HCT116 (cell line): ENCODE data around the gene SLC6A3. TPM values are rescaled to one million over a fixed set of nuclear protein-coding genes. Genes with fewer than 3 reads are reported as not detected.

Source experiments
- ATAC-seq: fragments of 200-7000 bp; cut with Tn5 transposase; 2 replicates; pipeline ENCODE4 v1.9.1; 2020; ENCODE audit warnings: mild to moderate bottlenecking, moderate library complexity
- BruUV-seq: library from RNA; stranded (reverse); fragments of 400-500 nt; replicated peaks from 2 replicates; lab custom pipeline; 2021; lab: Mats Ljungman, UMichigan
- CTCF ChIA-PET: fragments of 300-600 bp; sonication (Branson Sonifier 250); formaldehyde crosslinking; loops from one replicate; lab custom pipeline; 2021; ENCODE audit warnings: antibody characterized with exemption; lab: Charles Lee
- POLR2A ChIA-PET: fragments of 300-600, 350-600 bp; sonication (Branson Sonifier 250); formaldehyde crosslinking; loops from one replicate; lab custom pipeline; 2021; ENCODE audit warnings: antibody characterized with exemption; lab: Charles Lee
- RAD21 ChIA-PET, 2 experiments: fragments of 300-600 bp; sonication (Branson Sonifier 250); formaldehyde crosslinking; loops; one replicate each; lab custom pipeline; 2023; ENCODE audit warnings: low total read pairs in 2 of 2; ENCODE audit not compliant: uncharacterized antibody in 2 of 2, unreplicated experiment in 2 of 2, low non-redundant PET in 1 of 2; lab: Charles Lee
- DNase-seq: peaks from one replicate; pipeline ENCODE4 v3.0.0-alpha.2; 2010; ENCODE audit warnings: low read depth, low spot score
- H2AFZ ChIP-seq: fragments of 200-600 bp; shearing (Covaris generic), sonication (generic); 2 replicates; pipeline ENCODE4 v1.6.1; 2017; ENCODE audit warnings: low read depth, mixed run types, mixed read lengths, antibody characterized with exemption, low read length; ENCODE audit not compliant: poor library complexity, severe bottlenecking
- H3K27ac ChIP-seq: 2 replicates; pipeline ENCODE4 v1.5.1; 2012; ENCODE audit warnings: low read depth, low read length
- H3K27me3 ChIP-seq: fragments of 200-600 bp; sonication (generic); 2 replicates; pipeline ENCODE4 v1.6.1; 2016; ENCODE audit warnings: mixed run types, low read length, mixed read lengths; ENCODE audit not compliant: insufficient read depth
- H3K36me3 ChIP-seq, 2 experiments: fragments of 200-500 bp in 1 of 2; fragments of 200-600 bp in 1 of 2; sonication (Bioruptor generic) in 1 of 2; sonication (generic) in 1 of 2; 2 replicates each; pipeline versions ENCODE4 v1.5.1 to v1.6.1; 2014 to 2016; ENCODE audit warnings: low read length in 2 of 2, inconsistent platforms in 1 of 2, mixed read lengths in 1 of 2, mixed run types in 1 of 2; ENCODE audit not compliant: insufficient read depth in 2 of 2, control insufficient read depth in 1 of 2
- H3K4me1 ChIP-seq, 2 experiments: fragments of 200-600 bp in 1 of 2; sonication (generic) in 1 of 2; 2 replicates each; pipeline versions ENCODE4 v1.5.1 to v1.6.1; 2012 to 2017; ENCODE audit warnings: low read length in 2 of 2, inconsistent platforms in 1 of 2, mild to moderate bottlenecking in 1 of 2, mixed read lengths in 1 of 2, mixed run types in 1 of 2, moderate library complexity in 1 of 2; ENCODE audit not compliant: insufficient read depth in 2 of 2, control insufficient read depth in 1 of 2
- H3K4me2 ChIP-seq: fragments of 200-600 bp; sonication (generic); 2 replicates; pipeline ENCODE4 v1.6.1; 2017; ENCODE audit warnings: mixed run types, low read length, mixed read lengths
- H3K4me3 ChIP-seq, 2 experiments: fragments of 200-600 bp in 1 of 2; sonication (generic) in 1 of 2; replicated peaks in 1 of 2; 2 replicates each; pipeline ENCODE4 v1.5.1; 2011 to 2016; ENCODE audit warnings: low read length in 2 of 2, control low read depth in 1 of 2, low read depth in 1 of 2, mild to moderate bottlenecking in 1 of 2, mixed read lengths in 1 of 2, mixed run types in 1 of 2
- H3K79me2 ChIP-seq: fragments of 200-600 bp; sonication (generic); 2 replicates; pipeline ENCODE4 v1.6.1; 2017; ENCODE audit warnings: mild to moderate bottlenecking, mixed run types, low read length, moderate library complexity, mixed read lengths; ENCODE audit not compliant: insufficient read depth
- H3K9ac ChIP-seq: fragments of 200-600 bp; sonication (generic); 2 replicates; pipeline ENCODE4 v1.6.1; 2016; ENCODE audit warnings: low read length, mixed read lengths
- H3K9me2 ChIP-seq: fragments of 200-600 bp; sonication (generic), shearing (Covaris generic); 2 replicates; pipeline ENCODE4 v1.6.1; 2017; ENCODE audit warnings: mixed run types, mild to moderate bottlenecking, moderate library complexity; ENCODE audit not compliant: insufficient read depth
- H3K9me3 ChIP-seq, 2 experiments: fragments of 200-500 bp in 1 of 2; fragments of 200-600 bp in 1 of 2; sonication (Bioruptor generic) in 1 of 2; sonication (generic) in 1 of 2; 2 replicates each; pipeline ENCODE4 v1.6.1; 2014 to 2017; ENCODE audit warnings: low read length in 2 of 2, mixed read lengths in 2 of 2, inconsistent platforms in 1 of 2, low read depth in 1 of 2, mild to moderate bottlenecking in 1 of 2, mixed run types in 1 of 2, moderate library complexity in 1 of 2; ENCODE audit not compliant: control insufficient read depth in 1 of 2, insufficient read depth in 1 of 2
- H4K20me1 ChIP-seq: fragments of 200-600 bp; sonication (generic), shearing (Covaris generic); 2 replicates; pipeline ENCODE4 v1.6.1; 2017; ENCODE audit warnings: mixed run types, mild to moderate bottlenecking, moderate library complexity; ENCODE audit not compliant: insufficient read depth
- CBX3 ChIP-seq: IDR thresholded peaks from 2 replicates; pipeline ENCODE4 v1.6.1; 2012; ENCODE audit warnings: low read depth
- FOSL1 ChIP-seq: IDR thresholded peaks from 2 replicates; pipeline ENCODE4 v1.6.1; 2012; ENCODE audit warnings: low read depth
- POLR2A ChIP-seq: IDR thresholded peaks from 2 replicates; pipeline ENCODE4 v1.7.0; 2011; ENCODE audit warnings: borderline replicate concordance; ENCODE audit not compliant: insufficient read depth, insufficient read length; ENCODE audit errors: extremely low read depth
- POLR2AphosphoS5 ChIP-seq: IDR thresholded peaks from 2 replicates; pipeline ENCODE4 v1.6.1; 2011; ENCODE audit warnings: mild to moderate bottlenecking, low read depth, low read length, moderate library complexity
- RAD21 ChIP-seq: IDR thresholded peaks from 2 replicates; pipeline ENCODE4 v1.6.1; 2012; ENCODE audit warnings: low read depth, mild to moderate bottlenecking
- REST ChIP-seq: IDR thresholded peaks from 2 replicates; pipeline ENCODE4 v1.6.1; 2012; ENCODE audit warnings: low read depth
- SIN3A ChIP-seq: IDR thresholded peaks from 2 replicates; pipeline ENCODE4 v1.6.1; 2012; ENCODE audit warnings: low read depth
- SP1 ChIP-seq: IDR thresholded peaks from 2 replicates; pipeline ENCODE4 v1.6.1; 2012; ENCODE audit warnings: low read depth
- SRF ChIP-seq: IDR thresholded peaks from 2 replicates; pipeline ENCODE4 v1.6.1; 2012; ENCODE audit warnings: low read depth
- YY1 ChIP-seq: IDR thresholded peaks from 2 replicates; pipeline ENCODE4 v1.6.1; 2011; ENCODE audit warnings: low read length, low read depth, moderate library complexity, mild to moderate bottlenecking; ENCODE audit not compliant: insufficient replicate concordance; ENCODE audit errors: extremely low read depth
- ZFX ChIP-seq: fragments of 450-650 bp; IDR thresholded peaks from 2 replicates; pipeline ENCODE4 v1.6.1; 2017
- intact Hi-C: fragments of 100-400 bp; cut with micrococcal nuclease; formaldehyde crosslinking; loops from 2 replicates; pipeline ENCODE4 v1.10.0; 2022
- total RNA-seq: library from RNA; stranded (reverse); gene quantifications from one replicate; pipeline ENCODE4 v1.2.1, GENCODE V29; 2021; ENCODE audit not compliant: unreplicated experiment

SLC6A3 gene
- total RNA-seq, 1 experiment from 2014 or later = not detected

- TF ChIP-seq SP1 (no peak), RAD21 (no peak), POLR2AphosphoS5 (no peak), ZFX (no peak), POLR2A (no peak), CBX3 (no peak)
Measured at GRCh38 chr5:1359031-1359645, 86.1 kb downstream of the SLC6A3 start (continued).

GRCh38 chr5:1358726-1359025 lies 86.6 kb downstream of the SLC6A3 start:
- H3K79me2 ChIP-seq = no peaks in the 10 kb centered on the region
- no peaks in the 10 kb centered on the region for H3K36me3 ChIP-seq
- H3K4me3 ChIP-seq = no peak overlapping the region
- ChIA-PET POLR2A (no interaction called here), RAD21 (no interaction called here), CTCF (no interaction called here)
- H3K4me2 ChIP-seq = no peak overlapping the region
- BruUV-seq = no TSS peak
- intact Hi-C loops = no loop called here
- H2AFZ ChIP-seq = no peak overlapping the region
- no peak overlapping the region for H3K27ac ChIP-seq
- ATAC-seq = no peak
- no peak for TF ChIP-seq YY1
- TF ChIP-seq REST = no peak
- no peak for TF ChIP-seq FOSL1
- TF ChIP-seq SIN3A = no peak
- no peak for TF ChIP-seq SRF
- no peak for TF ChIP-seq RAD21
- no peak for TF ChIP-seq SP1
- TF ChIP-seq CBX3 = no peak
- DNase-seq = no peak
- H3K4me1 ChIP-seq = no peaks in the 10 kb centered on the region
- H4K20me1 ChIP-seq = no peaks in the 10 kb centered on the region
- H3K9ac ChIP-seq = no peak overlapping the region
- peaks cover 17% of the 10 kb centered on the region; the same call in 1 of the 2 replicates for H3K27me3 ChIP-seq
- no peaks in the 10 kb centered on the region for H3K9me3 ChIP-seq
- H3K9me2 ChIP-seq = no peaks in the 10 kb centered on the region
